Measurements from ENCODE around the gene NCOR1.

Gene NCOR1

DNA sequence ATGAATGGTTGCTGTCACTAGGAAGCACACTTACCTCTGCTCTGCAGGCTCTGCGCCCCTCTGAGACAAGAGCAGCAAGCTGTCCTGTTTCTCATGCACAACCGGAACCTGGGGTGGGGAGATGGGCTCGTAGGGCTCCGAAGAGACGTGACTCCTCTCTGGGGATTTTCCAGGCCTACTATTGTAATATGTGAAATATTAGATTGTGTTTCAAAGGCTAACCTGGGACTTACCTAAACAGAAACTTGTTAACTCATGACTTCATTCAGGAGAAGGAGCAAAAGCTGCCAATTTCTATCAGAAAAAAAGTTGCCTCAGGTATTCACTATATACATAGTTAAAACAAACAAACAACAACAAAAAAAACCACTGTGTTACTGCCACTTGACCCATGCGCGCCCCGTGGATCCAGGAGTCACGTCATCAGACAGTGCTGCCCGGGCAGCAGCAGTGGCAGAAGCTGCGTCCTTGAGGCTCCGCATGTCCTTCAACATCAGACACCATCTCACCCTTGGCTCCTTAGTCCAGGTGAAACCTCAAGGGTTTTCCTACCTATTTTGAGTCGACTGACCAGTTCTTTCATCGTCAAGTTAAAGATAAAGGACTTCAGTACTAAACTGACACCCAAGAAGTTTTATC is 166.4 kb downstream of the NCOR1 start:
- H3K4me1 ChIP-seq (ENCODE audit: control insufficient read depth, low read depth, low read length), result peaks cover 7% of the 10 kb centered on the region
- H3K36me3 ChIP-seq (ENCODE audit: control insufficient read depth, low read depth, low read length), result peaks cover 37% of the 10 kb centered on the region

DNA sequence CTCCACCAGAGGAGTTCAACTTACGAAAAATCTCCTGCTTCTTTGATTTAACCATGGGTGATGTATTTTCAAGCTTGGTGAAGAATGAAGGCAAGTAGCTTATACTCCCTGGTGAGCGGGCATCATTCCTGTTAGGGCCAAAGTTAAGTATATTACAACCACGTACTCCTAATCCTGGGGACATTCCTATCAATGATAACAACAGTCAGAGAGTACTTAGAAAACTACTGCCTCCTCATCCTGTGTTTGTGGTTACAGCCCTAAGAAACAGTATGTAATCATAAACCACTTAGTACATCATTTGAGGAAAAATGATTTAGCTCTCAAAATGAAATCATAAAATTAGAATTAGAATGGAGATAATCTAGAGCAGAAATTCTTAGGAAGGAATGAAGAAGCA is 168.4 kb downstream of the NCOR1 start:
- H3K9me3 ChIP-seq (ENCODE audit: control insufficient read depth, low read depth, low read length), result no peaks in the 10 kb centered on the region
- H3K27me3 ChIP-seq (ENCODE audit: control insufficient read depth, insufficient read depth, low read length), result no peaks in the 10 kb centered on the region
- no peak overlapping the region for H3K4me3 ChIP-seq (ENCODE audit: low read length)
- H3K36me3 ChIP-seq (ENCODE audit: control insufficient read depth, low read depth, low read length), result peaks cover 49% of the 10 kb centered on the region
- H3K27ac ChIP-seq (ENCODE audit: low read length), result no peak overlapping the region
- H3K4me1 ChIP-seq (ENCODE audit: control insufficient read depth, low read depth, low read length), result peaks cover 7% of the 10 kb centered on the region
- H3K9ac ChIP-seq (ENCODE audit: low read length), result no peak overlapping the region

More for the DNA sequence above, 166.4 kb downstream of the NCOR1 start:
- Histone ChIP-seq H3K9ac (ENCODE audit: low read length) (no peak overlapping the region), H3K27me3 (ENCODE audit: control insufficient read depth, insufficient read depth, low read length) (no peaks in the 10 kb centered on the region), H3K27ac (ENCODE audit: low read length) (no peak overlapping the region), H3K4me3 (ENCODE audit: low read length) (no peak overlapping the region), H3K9me3 (ENCODE audit: control insufficient read depth, low read depth, low read length) (no peaks in the 10 kb centered on the region)

DNA sequence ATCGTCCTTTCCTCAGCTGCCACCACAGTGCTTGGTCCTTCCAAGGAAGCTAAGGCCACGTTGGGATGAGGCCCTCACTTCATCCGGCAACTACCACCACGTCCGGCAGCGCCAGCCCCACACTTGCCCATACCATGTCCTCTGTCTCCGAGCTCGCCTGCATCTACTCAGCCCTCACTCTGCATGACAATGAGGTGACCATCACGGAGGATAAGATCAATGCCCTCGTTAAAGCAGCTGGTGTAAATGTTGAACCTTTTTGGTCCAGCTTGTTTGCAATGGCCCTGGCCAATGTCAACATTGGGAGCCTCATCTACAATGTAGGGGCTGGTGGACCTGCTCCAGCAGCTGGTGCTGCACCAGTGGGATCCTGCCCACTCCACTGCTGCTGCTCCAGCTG is 170.8 kb downstream of the NCOR1 start:
- no peak overlapping the region for H3K4me3 ChIP-seq (ENCODE audit: low read length)
- H3K27ac ChIP-seq (ENCODE audit: low read length), result no peak overlapping the region
- no peaks in the 10 kb centered on the region for H3K9me3 ChIP-seq (ENCODE audit: control insufficient read depth, low read depth, low read length)
- H3K9ac ChIP-seq (ENCODE audit: low read length), result no peak overlapping the region
- peaks cover 7% of the 10 kb centered on the region for H3K4me1 ChIP-seq (ENCODE audit: control insufficient read depth, low read depth, low read length)
- H3K36me3 ChIP-seq (ENCODE audit: control insufficient read depth, low read depth, low read length), result peaks cover 52% of the 10 kb centered on the region
- no peaks in the 10 kb centered on the region for H3K27me3 ChIP-seq (ENCODE audit: control insufficient read depth, insufficient read depth, low read length)

- Histone ChIP-seq H3K9me3 (ENCODE audit: control insufficient read depth, low read depth, low read length) (no peaks in the 10 kb centered on the region), H3K36me3 (ENCODE audit: control insufficient read depth, low read depth, low read length) (peaks cover 57% of the 10 kb centered on the region), H3K9ac (ENCODE audit: low read length) (no peak overlapping the region), H3K4me3 (ENCODE audit: low read length) (no peak overlapping the region), H3K27ac (ENCODE audit: low read length) (no peak overlapping the region), H3K27me3 (ENCODE audit: control insufficient read depth, insufficient read depth, low read length) (no peaks in the 10 kb centered on the region), H3K4me1 (ENCODE audit: control insufficient read depth, low read depth, low read length) (peaks cover 7% of the 10 kb centered on the region)
Observed at GRCh38 chr17:16040710-16041251, 174.6 kb downstream of the NCOR1 start.

- Histone ChIP-seq H3K4me1 (ENCODE audit: control insufficient read depth, low read depth, low read length) (no peaks in the 10 kb centered on the region), H3K27me3 (ENCODE audit: control insufficient read depth, insufficient read depth, low read length) (no peaks in the 10 kb centered on the region), H3K27ac (ENCODE audit: low read length) (no peak overlapping the region), H3K9me3 (ENCODE audit: control insufficient read depth, low read depth, low read length) (no peaks in the 10 kb centered on the region), H3K4me3 (ENCODE audit: low read length) (no peak overlapping the region), H3K9ac (ENCODE audit: low read length) (no peak overlapping the region), H3K36me3 (ENCODE audit: control insufficient read depth, low read depth, low read length) (peaks cover 63% of the 10 kb centered on the region)
Observed at GRCh38 chr17:16037636-16038035, 177.7 kb downstream of the NCOR1 start.

GRCh38 chr17:16036261-16036660 is 179.1 kb downstream of the NCOR1 start:
- H3K27ac ChIP-seq (ENCODE audit: low read length), result no peak overlapping the region
- H3K4me3 ChIP-seq (ENCODE audit: low read length), result no peak overlapping the region
- H3K9ac ChIP-seq (ENCODE audit: low read length), result no peak overlapping the region
- peaks cover 70% of the 10 kb centered on the region for H3K36me3 ChIP-seq (ENCODE audit: control insufficient read depth, low read depth, low read length)
- no peaks in the 10 kb centered on the region for H3K4me1 ChIP-seq (ENCODE audit: control insufficient read depth, low read depth, low read length)
- H3K27me3 ChIP-seq (ENCODE audit: control insufficient read depth, insufficient read depth, low read length), result no peaks in the 10 kb centered on the region
- no peaks in the 10 kb centered on the region for H3K9me3 ChIP-seq (ENCODE audit: control insufficient read depth, low read depth, low read length)

GRCh38 chr17:16033729-16034349 is 181.5 kb downstream of the NCOR1 start:
- Histone ChIP-seq H3K4me3 (ENCODE audit: low read length) (no peak overlapping the region), H3K27me3 (ENCODE audit: control insufficient read depth, insufficient read depth, low read length) (no peaks in the 10 kb centered on the region), H3K27ac (ENCODE audit: low read length) (no peak overlapping the region), H3K9ac (ENCODE audit: low read length) (no peak overlapping the region), H3K4me1 (ENCODE audit: control insufficient read depth, low read depth, low read length) (no peaks in the 10 kb centered on the region), H3K36me3 (ENCODE audit: control insufficient read depth, low read depth, low read length) (peaks cover 84% of the 10 kb centered on the region), H3K9me3 (ENCODE audit: control insufficient read depth, low read depth, low read length) (no peaks in the 10 kb centered on the region)

DNA sequence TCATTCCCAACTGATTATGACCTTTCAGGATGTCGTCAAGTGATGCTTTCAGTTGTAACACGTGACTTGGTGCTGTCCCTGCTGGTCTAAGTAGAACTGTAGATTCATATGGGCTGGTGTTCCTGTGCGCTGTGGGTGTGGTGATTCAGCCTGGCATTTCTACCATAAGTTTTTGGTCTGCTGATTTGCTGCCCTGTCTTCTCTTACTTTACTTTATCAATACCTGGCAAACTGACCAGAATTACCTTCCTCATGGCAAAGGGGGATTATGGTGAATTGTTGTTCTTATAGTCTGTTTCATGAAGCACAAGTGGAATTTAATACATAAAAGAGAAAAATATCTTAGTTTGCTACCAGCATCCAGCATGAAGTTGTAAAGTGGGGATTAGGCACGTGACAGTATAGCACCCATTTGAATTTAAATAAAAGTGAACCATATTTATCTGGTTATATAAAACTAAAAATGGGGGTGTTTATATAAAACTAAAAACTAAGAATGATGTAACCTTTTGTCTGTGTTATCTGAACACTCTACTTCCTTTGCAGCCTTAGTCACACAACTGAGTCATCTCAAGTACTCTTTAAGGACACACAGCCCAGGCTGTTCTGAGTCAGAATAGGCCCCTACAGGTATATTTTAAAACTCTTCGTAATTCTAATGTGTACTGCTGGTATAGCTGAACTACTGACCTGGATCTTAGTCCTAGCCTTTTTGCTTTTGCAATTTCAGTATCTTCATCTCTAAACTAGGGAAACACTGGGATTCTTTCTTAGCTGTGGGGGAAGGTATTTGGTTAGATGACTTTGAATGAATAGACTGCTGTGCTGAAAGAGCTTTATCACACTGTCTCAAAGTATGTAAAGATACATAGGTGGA is 187.4 kb downstream of the NCOR1 start:
- no peaks in the 10 kb centered on the region for H3K27me3 ChIP-seq (ENCODE audit: control insufficient read depth, insufficient read depth, low read length)

GRCh38 chr17:16026895-16027294 is 188.4 kb downstream of the NCOR1 start:
- Histone ChIP-seq H3K27ac (ENCODE audit: low read length) (no peak overlapping the region), H3K9me3 (ENCODE audit: control insufficient read depth, low read depth, low read length) (no peaks in the 10 kb centered on the region), H3K27me3 (ENCODE audit: control insufficient read depth, insufficient read depth, low read length) (no peaks in the 10 kb centered on the region), H3K4me3 (ENCODE audit: low read length) (no peak overlapping the region), H3K4me1 (ENCODE audit: control insufficient read depth, low read depth, low read length) (no peaks in the 10 kb centered on the region), H3K36me3 (ENCODE audit: control insufficient read depth, low read depth, low read length) (peaks cover 87% of the 10 kb centered on the region), H3K9ac (ENCODE audit: low read length) (no peak overlapping the region)

More for the DNA sequence above, 187.4 kb downstream of the NCOR1 start:
- Histone ChIP-seq H3K4me3 (ENCODE audit: low read length) (no peak overlapping the region), H3K27ac (ENCODE audit: low read length) (no peak overlapping the region), H3K4me1 (ENCODE audit: control insufficient read depth, low read depth, low read length) (no peaks in the 10 kb centered on the region), H3K9ac (ENCODE audit: low read length) (no peak overlapping the region), H3K9me3 (ENCODE audit: control insufficient read depth, low read depth, low read length) (no peaks in the 10 kb centered on the region), H3K36me3 (ENCODE audit: control insufficient read depth, low read depth, low read length) (peaks cover 92% of the 10 kb centered on the region)

DNA sequence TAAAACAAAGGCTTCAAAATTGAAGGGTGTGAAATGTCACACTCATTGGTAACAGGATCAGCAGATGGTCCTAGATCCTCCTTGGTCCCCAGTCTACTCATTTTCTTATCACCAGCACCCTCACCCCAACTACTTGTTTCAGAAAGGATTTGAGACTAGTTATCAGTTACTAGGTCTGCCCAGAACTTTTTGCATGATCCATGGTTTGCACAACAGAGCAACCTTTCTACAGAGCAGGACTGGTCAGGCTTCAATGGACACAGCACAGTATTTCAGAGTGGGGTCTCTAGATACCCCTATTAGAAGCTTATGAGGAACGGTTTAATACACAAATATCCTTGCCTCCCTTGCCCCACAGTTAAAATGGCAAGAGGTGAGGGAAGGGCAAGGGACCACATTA is 190.1 kb downstream of the NCOR1 start:
- H3K36me3 ChIP-seq (ENCODE audit: control insufficient read depth, low read depth, low read length), result peaks cover 72% of the 10 kb centered on the region

DNA sequence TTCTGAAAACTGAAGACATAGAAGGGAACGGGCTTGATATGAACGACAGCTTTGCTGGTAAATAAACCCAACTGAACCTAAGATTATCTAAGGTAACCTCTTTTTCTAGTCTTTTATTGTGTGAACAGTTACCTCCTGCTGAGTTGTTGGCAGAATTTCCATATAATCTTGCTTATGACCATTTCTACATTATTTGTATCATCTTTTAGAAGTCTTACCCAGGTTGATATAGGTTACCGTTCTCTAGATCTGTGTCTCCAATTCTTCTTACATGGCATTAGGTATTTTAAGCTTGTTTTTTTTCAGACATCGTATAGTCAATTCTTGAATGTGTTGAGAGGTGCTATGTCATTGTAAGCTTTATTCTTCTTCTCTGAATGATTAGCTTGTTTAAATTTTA is 191.5 kb downstream of the NCOR1 start:
- Histone ChIP-seq H3K27me3 (ENCODE audit: control insufficient read depth, insufficient read depth, low read length) (no peaks in the 10 kb centered on the region), H3K4me1 (ENCODE audit: control insufficient read depth, low read depth, low read length) (no peaks in the 10 kb centered on the region), H3K4me3 (ENCODE audit: low read length) (no peak overlapping the region), H3K9ac (ENCODE audit: low read length) (no peak overlapping the region), H3K27ac (ENCODE audit: low read length) (no peak overlapping the region), H3K9me3 (ENCODE audit: control insufficient read depth, low read depth, low read length) (no peaks in the 10 kb centered on the region), H3K36me3 (ENCODE audit: control insufficient read depth, low read depth, low read length) (peaks cover 59% of the 10 kb centered on the region)

More for the DNA sequence above, 190.1 kb downstream of the NCOR1 start:
- Histone ChIP-seq H3K4me1 (ENCODE audit: control insufficient read depth, low read depth, low read length) (no peaks in the 10 kb centered on the region), H3K4me3 (ENCODE audit: low read length) (no peak overlapping the region), H3K9ac (ENCODE audit: low read length) (no peak overlapping the region), H3K9me3 (ENCODE audit: control insufficient read depth, low read depth, low read length) (no peaks in the 10 kb centered on the region), H3K27me3 (ENCODE audit: control insufficient read depth, insufficient read depth, low read length) (no peaks in the 10 kb centered on the region), H3K27ac (ENCODE audit: low read length) (no peak overlapping the region)

Data from iPS-18a (cell line).